LoVo (cell line): ENCODE data around the gene RADIL.

Experiments used
- DNase-seq: peaks from one replicate; pipeline ENCODE4 v3.0.0-alpha.2; 2016; ENCODE audit warnings: low spot score

Gene RADIL

DNA sequence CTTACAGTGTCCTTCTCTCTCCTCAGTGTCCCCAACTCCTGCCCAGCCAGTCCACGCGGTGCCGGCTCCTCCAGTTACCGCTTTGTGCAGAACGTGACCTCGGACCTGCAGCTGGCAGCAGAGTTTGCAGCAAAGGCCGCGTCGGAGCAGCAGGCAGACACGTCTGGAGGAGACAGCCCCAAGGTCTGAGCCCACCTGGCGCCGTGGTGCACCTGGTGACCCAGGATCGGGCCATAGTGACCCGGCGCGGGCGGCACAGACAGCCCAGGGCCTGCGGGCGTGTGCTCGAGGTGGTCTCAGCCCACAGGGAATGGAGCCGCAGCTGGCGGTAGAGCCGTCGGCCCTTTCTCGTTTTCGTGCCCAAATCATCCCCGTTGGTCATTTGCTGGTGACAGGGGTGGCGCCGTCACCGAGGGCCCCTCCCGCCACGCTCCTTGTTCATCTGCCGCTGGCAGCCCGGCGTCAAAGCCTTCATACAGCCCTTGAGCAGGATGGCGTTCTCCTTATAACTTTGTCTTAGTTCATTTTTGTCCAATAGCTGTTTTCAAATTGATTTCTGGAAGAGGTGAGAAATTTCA, 129.0 kb downstream of the RADIL start:
- DNase-seq, result no peak

GRCh38 chr7:4753598-4754432, 129.7 kb downstream of the RADIL start:
- DNase-seq, result peak; percentile 61

- no peak for DNase-seq
Observed at GRCh38 chr7:4751398-4751947, 132.0 kb downstream of the RADIL start.

- no peak for DNase-seq
Observed at GRCh38 chr7:4749798-4750197, 133.7 kb downstream of the RADIL start.

GRCh38 chr7:4749363-4749762, 134.2 kb downstream of the RADIL start:
- DNase-seq, result no peak
